Mesenchymal stem cell (in vitro differentiated cells and primary cell): Measurements from ENCODE around the gene TRIO.

Experiments used
- DNase-seq: peaks from one replicate; pipeline ENCODE4 v3.0.0-alpha.2; 2013
- H2AFZ ChIP-seq: one replicate; pipeline ENCODE4 v1.6.1; 2013; ENCODE audit warnings: low read depth, mild to moderate bottlenecking, control low read depth, inconsistent platforms, low read length, moderate library complexity
- H2AK5ac ChIP-seq: 2 replicates; pipeline ENCODE4 v1.6.1; 2013; ENCODE audit warnings: low read length, moderate library complexity, mild to moderate bottlenecking, inconsistent platforms; ENCODE audit not compliant: severe bottlenecking
- H2BK120ac ChIP-seq: one replicate; pipeline ENCODE4 v1.6.1; 2013; ENCODE audit warnings: low read depth, mild to moderate bottlenecking, inconsistent platforms, low read length, moderate library complexity
- H2BK12ac ChIP-seq, 2 experiments: one replicate each; pipeline ENCODE4 v1.6.1; 2013; ENCODE audit warnings: inconsistent platforms in 2 of 2, low read length in 2 of 2, mild to moderate bottlenecking in 2 of 2, moderate library complexity in 2 of 2, control low read depth in 1 of 2
- H2BK15ac ChIP-seq: one replicate; pipeline ENCODE4 v1.6.1; 2013; ENCODE audit warnings: mild to moderate bottlenecking, low read depth, inconsistent platforms; ENCODE audit not compliant: poor library complexity, severe bottlenecking
- H2BK5ac ChIP-seq: 2 replicates; pipeline ENCODE4 v1.6.1; 2013; ENCODE audit warnings: low read depth, mild to moderate bottlenecking, low read length, control low read depth, inconsistent platforms; ENCODE audit not compliant: poor library complexity, severe bottlenecking
- H3K14ac ChIP-seq, 2 experiments: one replicate each; pipeline ENCODE4 v1.6.1; 2013; ENCODE audit warnings: inconsistent platforms in 2 of 2, low read length in 2 of 2, control low read depth in 1 of 2, mild to moderate bottlenecking in 1 of 2, moderate library complexity in 1 of 2
- H3K18ac ChIP-seq, 2 experiments: one replicate each; pipeline ENCODE4 v1.6.1; 2013; ENCODE audit warnings: inconsistent platforms in 2 of 2, low read length in 2 of 2, control low read depth in 1 of 2, low read depth in 1 of 2, mild to moderate bottlenecking in 1 of 2
- H3K23ac ChIP-seq, 2 experiments: one replicate each; pipeline ENCODE4 v1.6.1; 2013; ENCODE audit warnings: inconsistent platforms in 2 of 2, low read length in 2 of 2, mild to moderate bottlenecking in 2 of 2, moderate library complexity in 2 of 2, control low read depth in 1 of 2
- H3K27ac ChIP-seq: 2 replicates; pipeline ENCODE4 v1.5.1; 2013; ENCODE audit warnings: mild to moderate bottlenecking, moderate library complexity, low read length, control low read depth, inconsistent platforms; ENCODE audit not compliant: poor library complexity, severe bottlenecking
- H3K27me3 ChIP-seq, 2 experiments: 2 replicates each; pipeline versions ENCODE4 v1.6.1 to v1.7.0; 2013; ENCODE audit warnings: low read length in 2 of 2, mild to moderate bottlenecking in 2 of 2, moderate library complexity in 2 of 2, control low read depth in 1 of 2, inconsistent platforms in 1 of 2; ENCODE audit not compliant: control insufficient read depth in 1 of 2, insufficient read depth in 1 of 2
- H3K36me3 ChIP-seq, 2 experiments: 2 replicates each; pipeline versions ENCODE4 v1.6.1 to v1.7.0; 2013; ENCODE audit warnings: low read length in 2 of 2, control low read depth in 1 of 2, inconsistent platforms in 1 of 2, low read depth in 1 of 2, mild to moderate bottlenecking in 1 of 2; ENCODE audit not compliant: insufficient read depth in 2 of 2, control insufficient read depth in 1 of 2
- H3K4ac ChIP-seq, 2 experiments: one replicate each; pipeline ENCODE4 v1.6.1; 2013; ENCODE audit warnings: inconsistent platforms in 2 of 2, low read length in 2 of 2, mild to moderate bottlenecking in 2 of 2, moderate library complexity in 2 of 2, control low read depth in 1 of 2, low read depth in 1 of 2
- H3K4me1 ChIP-seq: 2 replicates; pipeline ENCODE4 v1.6.1; 2013; ENCODE audit warnings: low read depth, low read length, control low read depth; ENCODE audit not compliant: control insufficient read depth, insufficient read depth
- H3K4me2 ChIP-seq: 2 replicates; pipeline ENCODE4 v1.6.1; 2013; ENCODE audit warnings: low read length, mild to moderate bottlenecking, inconsistent platforms; ENCODE audit not compliant: poor library complexity, severe bottlenecking
- H3K4me3 ChIP-seq, 2 experiments: 2 replicates each; pipeline versions ENCODE4 v1.5.1 to v1.7.0; 2013; ENCODE audit warnings: low read length in 2 of 2, mild to moderate bottlenecking in 2 of 2, control low read depth in 1 of 2, low read depth in 1 of 2; ENCODE audit not compliant: insufficient read depth in 1 of 2
- H3K79me1 ChIP-seq: replicated peaks from 2 replicates; pipeline ENCODE4 v1.6.1; 2013; ENCODE audit warnings: mild to moderate bottlenecking, control low read depth, low read length, inconsistent platforms; ENCODE audit not compliant: poor library complexity, severe bottlenecking
- H3K9ac ChIP-seq: 2 replicates; pipeline ENCODE4 v1.7.0; 2013; ENCODE audit warnings: mild to moderate bottlenecking, low read length, moderate library complexity
- H3K9me3 ChIP-seq: 2 replicates; pipeline ENCODE4 v1.7.0; 2013; ENCODE audit warnings: mild to moderate bottlenecking, low read length; ENCODE audit not compliant: control insufficient read depth
- H4K8ac ChIP-seq: one replicate; pipeline ENCODE4 v1.6.1; 2013; ENCODE audit warnings: inconsistent platforms, mild to moderate bottlenecking, low read length, moderate library complexity
- H4K91ac ChIP-seq: one replicate; pipeline ENCODE4 v1.6.1; 2013; ENCODE audit warnings: mild to moderate bottlenecking, low read length, inconsistent platforms
- WGBS: methylation state at CpG from one replicate; pipeline ENCODE4 v1.1.7; 2013; ENCODE audit warnings: mixed read lengths; 5-methylcytosine and 5-hydroxymethylcytosine counted together

Gene TRIO

DNA sequence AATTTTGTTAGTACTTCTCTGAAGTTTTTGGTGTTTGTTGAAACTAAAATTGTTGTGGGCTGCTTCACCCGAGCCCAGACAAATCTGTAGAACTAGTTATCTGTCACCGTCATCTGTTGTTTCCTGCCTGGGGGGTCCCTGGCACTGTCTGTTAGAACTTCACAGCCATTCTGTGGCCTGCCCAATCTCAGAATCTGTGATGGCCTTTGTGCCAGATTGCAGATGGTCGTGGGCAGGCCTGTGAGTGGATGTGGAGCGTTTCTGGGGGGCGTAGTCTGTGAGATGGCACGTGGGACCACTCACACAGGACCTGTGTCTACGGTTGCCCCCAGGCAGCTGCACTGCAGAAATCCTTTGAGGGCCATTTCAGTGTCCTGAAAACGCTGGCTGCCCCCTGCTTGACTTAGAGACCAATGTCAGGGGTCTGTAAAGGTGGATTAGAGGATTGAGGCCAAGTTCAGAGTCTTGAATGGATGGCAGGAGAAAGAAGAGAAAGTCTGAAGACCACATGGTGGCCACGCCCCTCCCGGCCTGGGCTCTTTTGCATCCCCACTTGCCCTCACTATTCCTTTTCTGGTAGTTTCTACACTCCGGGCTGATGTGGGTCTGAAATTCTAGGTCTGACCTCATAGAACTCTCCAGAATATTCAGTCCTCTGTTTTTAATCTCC, 38.3 kb downstream of the TRIO start:
- peak overlapping the region; percentile 1 for H2AK5ac ChIP-seq
- 76% methylated on average over 11 of the region's 11 CpGs for WGBS
- no peak overlapping the region for H3K9ac ChIP-seq
- no peak overlapping the region for H3K23ac ChIP-seq
- H3K18ac ChIP-seq: peak overlapping the region in 1 of 2 experiments; percentile 22
- no peaks in the 10 kb centered on the region for H3K9me3 ChIP-seq
- no peak overlapping the region for H3K27ac ChIP-seq
- H2BK12ac ChIP-seq: peak overlapping the region in 1 of 2 experiments; percentile 76
- no peak overlapping the region for H2BK120ac ChIP-seq
- no peaks in the 10 kb centered on the region for H3K79me1 ChIP-seq
- peak overlapping the region; percentile 97 for H4K8ac ChIP-seq
- H2BK5ac ChIP-seq: no peak overlapping the region
- no peak overlapping the region for H3K14ac ChIP-seq
- H3K4ac ChIP-seq: peak overlapping the region; percentile 0 to 88
- H3K27me3 ChIP-seq: no peaks in the 10 kb centered on the region
- H3K4me1 ChIP-seq: peaks cover 41% of the 10 kb centered on the region
- H2BK15ac ChIP-seq: peak overlapping the region; percentile 77
- peak overlapping the region; percentile 78 for H4K91ac ChIP-seq
- H3K4me3 ChIP-seq: no peak overlapping the region
- peaks cover 0 to under 1% of the 10 kb centered on the region in 2 experiments for H3K36me3 ChIP-seq
- H3K4me2 ChIP-seq: no peak overlapping the region
- DNase-seq: no peak
- H2AFZ ChIP-seq: no peak overlapping the region

DNA sequence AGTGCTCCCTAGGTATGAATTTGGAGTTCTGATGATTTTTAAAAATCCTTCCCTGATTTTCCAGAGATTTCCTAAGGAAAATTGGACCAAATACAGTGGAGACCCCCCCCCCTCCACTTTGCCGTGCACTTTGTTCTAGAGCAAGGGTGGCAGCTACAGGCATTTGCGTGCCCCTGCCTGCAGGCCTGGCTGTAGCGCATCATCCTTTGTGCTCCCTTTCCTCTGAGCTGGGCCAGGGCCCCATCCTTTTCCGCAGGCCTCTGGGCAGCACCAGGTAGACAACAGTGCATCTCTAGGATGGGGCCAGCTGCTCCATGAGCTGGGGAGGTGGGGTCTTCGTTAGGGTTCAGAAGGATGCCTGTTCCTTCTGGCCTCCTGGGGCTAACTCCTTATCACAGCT, 39.6 kb downstream of the TRIO start:
- peak overlapping the region; percentile 92 for H4K8ac ChIP-seq
- no peaks in the 10 kb centered on the region for H3K27me3 ChIP-seq
- H3K14ac ChIP-seq: no peak overlapping the region
- peak overlapping the region; percentile 64 for H2BK120ac ChIP-seq
- H2AFZ ChIP-seq: no peak overlapping the region
- H2BK5ac ChIP-seq: no peak overlapping the region
- H4K91ac ChIP-seq: peak overlapping the region; percentile 19
- H3K9me3 ChIP-seq: no peaks in the 10 kb centered on the region
- no peak overlapping the region for H3K4me3 ChIP-seq
- H3K4ac ChIP-seq: peak overlapping the region; percentile 12 to 39
- H3K4me2 ChIP-seq: no peak overlapping the region
- H3K79me1 ChIP-seq: no peaks in the 10 kb centered on the region
- no peak overlapping the region for H2BK12ac ChIP-seq
- 69% methylated on average over 5 of the region's 5 CpGs for WGBS
- peak overlapping the region; percentile 84 for H3K9ac ChIP-seq
- peaks cover 39% of the 10 kb centered on the region for H3K4me1 ChIP-seq
- H3K18ac ChIP-seq: peak overlapping the region in 1 of 2 experiments; percentile 9
- no peak overlapping the region for H2AK5ac ChIP-seq
- H3K27ac ChIP-seq: peak overlapping the region; percentile 58
- H3K23ac ChIP-seq: no peak overlapping the region
- H3K36me3 ChIP-seq: no peaks in the 10 kb centered on the region
- H2BK15ac ChIP-seq: no peak overlapping the region
- DNase-seq: no peak

DNA sequence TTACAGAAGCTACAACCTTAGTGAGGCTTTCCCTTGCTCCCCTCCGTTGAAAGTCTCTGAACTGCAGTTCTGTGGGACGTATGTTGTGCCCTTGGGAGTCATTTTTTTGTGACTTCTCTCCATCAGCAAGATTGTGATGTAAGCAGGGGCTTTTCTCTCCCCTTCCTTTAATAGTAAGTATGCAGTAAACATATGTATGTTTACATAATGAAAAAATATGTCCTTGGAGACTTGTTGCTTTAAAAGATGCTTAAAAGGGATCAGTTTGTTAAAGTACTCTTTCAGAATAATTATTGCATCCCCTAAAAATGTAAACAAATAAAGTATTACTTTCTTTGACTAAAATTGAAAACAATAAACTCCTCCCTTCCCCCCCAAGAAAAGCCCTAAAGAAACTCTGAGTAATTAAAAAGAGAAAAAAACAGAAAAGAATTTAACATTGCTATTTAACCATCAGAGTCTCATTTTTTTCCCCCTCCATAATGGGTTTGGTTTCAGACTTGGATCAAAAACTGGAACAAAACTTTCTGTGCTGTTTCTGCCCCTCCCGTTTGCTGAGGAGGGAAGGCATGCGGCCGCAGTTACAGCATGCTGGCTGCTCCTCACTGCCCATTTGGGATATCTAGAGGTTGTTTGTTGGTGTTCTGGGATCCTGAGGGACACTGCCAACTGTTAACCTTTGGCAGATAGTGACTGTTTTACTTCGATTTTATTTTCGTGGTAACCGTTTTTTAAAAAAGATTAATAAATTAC, 40.2 kb downstream of the TRIO start:
- H3K23ac ChIP-seq: no peak overlapping the region
- H3K4me1 ChIP-seq: peaks cover 39% of the 10 kb centered on the region
- H2AFZ ChIP-seq: no peak overlapping the region
- no peak overlapping the region for H4K91ac ChIP-seq
- no peaks in the 10 kb centered on the region for H3K27me3 ChIP-seq
- peak overlapping the region; percentile 73 for H3K27ac ChIP-seq
- H3K14ac ChIP-seq: no peak overlapping the region
- peak overlapping the region in 1 of 2 experiments; percentile 24 for H2BK12ac ChIP-seq
- no peaks in the 10 kb centered on the region for H3K79me1 ChIP-seq
- H3K4me3 ChIP-seq: peak overlapping the region in 1 of 2 experiments; percentile 61
- no peak overlapping the region for H4K8ac ChIP-seq
- peak overlapping the region; percentile 84 for H3K9ac ChIP-seq
- H3K9me3 ChIP-seq: no peaks in the 10 kb centered on the region
- WGBS: 37% methylated on average over 5 of the region's 8 CpGs
- peak overlapping the region in 1 of 2 experiments; percentile 9 for H3K18ac ChIP-seq
- peak overlapping the region; percentile 14 for H2AK5ac ChIP-seq
- no peak overlapping the region for H2BK15ac ChIP-seq
- no peak overlapping the region for H2BK5ac ChIP-seq
- H2BK120ac ChIP-seq: peak overlapping the region; percentile 64
- no peaks in the 10 kb centered on the region for H3K36me3 ChIP-seq
- peak overlapping the region; percentile 12 to 39 for H3K4ac ChIP-seq
- DNase-seq: peak; percentile 50
- H3K4me2 ChIP-seq: no peak overlapping the region

DNA sequence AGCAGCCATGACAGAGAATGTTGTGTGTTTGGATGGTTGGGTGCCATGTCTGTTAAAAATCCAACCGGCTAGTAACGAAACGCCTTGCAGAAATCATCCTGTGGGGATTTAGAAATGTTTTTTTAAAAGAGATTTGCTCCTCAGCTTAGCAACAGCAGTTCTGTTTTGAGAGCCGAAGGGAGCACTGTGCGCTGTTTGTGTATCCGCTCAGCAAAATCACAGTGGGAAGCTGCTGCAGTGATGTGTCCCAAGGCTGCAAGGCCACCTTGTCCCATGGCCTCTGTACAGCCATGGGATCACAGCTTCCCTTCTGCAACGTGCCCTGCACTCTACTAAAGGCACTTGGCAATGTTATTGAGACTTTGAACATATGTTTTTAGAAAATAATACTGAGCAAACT, 40.9 kb downstream of the TRIO start:
- no peak overlapping the region for H3K4me2 ChIP-seq
- 84% methylated on average over 7 of the region's 7 CpGs for WGBS
- peak overlapping the region; percentile 84 for H3K9ac ChIP-seq
- no peak overlapping the region for H2AK5ac ChIP-seq
- H2BK5ac ChIP-seq: no peak overlapping the region
- H4K8ac ChIP-seq: no peak overlapping the region
- H3K18ac ChIP-seq: peak overlapping the region; percentile 21 to 71
- H3K9me3 ChIP-seq: no peaks in the 10 kb centered on the region
- H2BK120ac ChIP-seq: peak overlapping the region; percentile 37
- H3K27ac ChIP-seq: peak overlapping the region; percentile 73
- peak overlapping the region; percentile 40 for H2BK15ac ChIP-seq
- peaks cover 33% of the 10 kb centered on the region for H3K4me1 ChIP-seq
- no peaks in the 10 kb centered on the region for H3K79me1 ChIP-seq
- H2AFZ ChIP-seq: no peak overlapping the region
- H3K23ac ChIP-seq: peak overlapping the region in 1 of 2 experiments; percentile 64
- H3K4ac ChIP-seq: peak overlapping the region in 1 of 2 experiments; percentile 0
- no peaks in the 10 kb centered on the region for H3K36me3 ChIP-seq
- no peaks in the 10 kb centered on the region for H3K27me3 ChIP-seq
- DNase-seq: no peak
- H2BK12ac ChIP-seq: peak overlapping the region in 1 of 2 experiments; percentile 88
- peak overlapping the region in 1 of 2 experiments; percentile 61 for H3K4me3 ChIP-seq
- H3K14ac ChIP-seq: no peak overlapping the region
- H4K91ac ChIP-seq: no peak overlapping the region
